ENCODE results near the gene SLAMF1. TPM values are rescaled to one million over a fixed set of nuclear protein-coding genes. Genes with fewer than 3 reads are reported as not detected.

SLAMF1 gene
- total and polyA plus RNA-seq, 7 experiments from 2014 or later, result 14.6 to 90.3 (median 22.9) TPM

GRCh38 chr1:160669276-160669675, 22.4 kb upstream of the SLAMF1 start:
- ATAC-seq, result no peak
- peaks cover 34 to 55% (median 48%) of the 10 kb centered on the region in 7 donors for H3K4me1 Mint-ChIP-seq
- POLR2A ChIA-PET, result interaction anchor here (0.6 to 1.9 kb wide), 3 partner anchors 15 to 634 kb away, joined by 3 to 6 read pairs (median 3); partner anchors contain the start of gene SLAMF1

GRCh38 chr1:160667896-160668295, 21.1 kb upstream of the SLAMF1 start:
- Histone ChIP-seq H3K27ac (ENCODE audit: low read depth, low read length) (no peak overlapping the region), H3K4me1 (ENCODE audit: control insufficient read depth in 2 of 2, insufficient read depth in 2 of 2, low read length in 2 of 2) (peaks cover 46 to 48% of the 10 kb centered on the region in 2 donors), H3K27me3 (ENCODE audit: control insufficient read depth in 2 of 2, insufficient read depth in 2 of 2, low read length in 2 of 2) (no peaks in the 10 kb centered on the region), H3K9me3 (ENCODE audit: control insufficient read depth in 2 of 3, low read length in 3 of 3) (no peaks in the 10 kb centered on the region), H3K4me3 (ENCODE audit: low read length) (no peak overlapping the region), H3K36me3 (ENCODE audit: control insufficient read depth in 2 of 3, insufficient read depth in 3 of 3, low read length in 3 of 3) (no peaks in the 10 kb centered on the region)
- H3K27me3 Mint-ChIP-seq, result no peaks in the 10 kb centered on the region
- H3K27ac Mint-ChIP-seq, result peak overlapping the region in 2 of 9 donors; percentile 47 to 58
- peak overlapping the region in 2 of 10 donors; percentile 13 to 15 for H3K4me3 Mint-ChIP-seq
- intact Hi-C loops (cut with micrococcal nuclease), result no loop called here
- DNase-seq (no peak), ATAC-seq (no peak)
- H3K36me3 Mint-ChIP-seq, result peaks cover 0 to 24% (median 9%) of the 10 kb centered on the region in 5 donors
- CTCF ChIA-PET, result interaction anchor here (0.6 to 1.0 kb wide), 4 partner anchors 47 to 219 kb away, joined by 3 to 4 read pairs (median 3); no protein-coding TSS in a partner anchor
- POLR2A ChIA-PET, result interaction anchor here (1.2 to 1.9 kb wide), 2 partner anchors 21 to 23 kb away, joined by 5 to 6 read pairs; partner anchors contain the start of gene SLAMF1
- peaks cover 44 to 69% (median 61%) of the 10 kb centered on the region in 7 donors for H3K4me1 Mint-ChIP-seq
- peaks cover 0 to 7% (median 0%) of the 10 kb centered on the region in 11 donors for H3K9me3 Mint-ChIP-seq

More at GRCh38 chr1:160669276-160669675, 22.4 kb upstream of the SLAMF1 start:
- no peak overlapping the region for H3K4me3 ChIP-seq (ENCODE audit: low read length)
- Mint-ChIP-seq H3K27ac (no peak overlapping the region), H3K9me3 (peaks cover 0 to 6% (median 0%) of the 10 kb centered on the region in 11 donors), H3K4me3 (no peak overlapping the region), H3K36me3 (peaks cover 0 to 22% (median 9%) of the 10 kb centered on the region in 5 donors), H3K27me3 (no peaks in the 10 kb centered on the region)
- H3K36me3 ChIP-seq (ENCODE audit: control insufficient read depth in 2 of 3, insufficient read depth in 3 of 3, low read length in 3 of 3), result no peaks in the 10 kb centered on the region
- H3K4me1 ChIP-seq (ENCODE audit: control insufficient read depth in 2 of 2, insufficient read depth in 2 of 2, low read length in 2 of 2), result peaks cover 46 to 48% of the 10 kb centered on the region in 2 donors
- H3K27ac ChIP-seq (ENCODE audit: low read depth, low read length), result no peak overlapping the region
- H3K27me3 ChIP-seq (ENCODE audit: control insufficient read depth in 2 of 2, insufficient read depth in 2 of 2, low read length in 2 of 2), result no peaks in the 10 kb centered on the region
- no peak for DNase-seq
- H3K9me3 ChIP-seq (ENCODE audit: control insufficient read depth in 2 of 3, low read length in 3 of 3), result no peaks in the 10 kb centered on the region
- CTCF ChIA-PET, result interaction anchor here (1.0 kb wide), 1 partner anchor 56 kb away, joined by 3 read pairs; no protein-coding TSS in a partner anchor
- intact Hi-C loops (cut with micrococcal nuclease), result no loop called here

- peak overlapping the region; percentile 22 for H3K4me3 ChIP-seq (ENCODE audit: low read length)
- no peak for DNase-seq
- Mint-ChIP-seq H3K9me3 (peaks cover 0 to 7% (median 0%) of the 10 kb centered on the region in 11 donors), H3K36me3 (peaks cover 0 to 30% (median 8%) of the 10 kb centered on the region in 5 donors), H3K4me3 (peak overlapping the region in 9 of 10 donors; percentile 42 to 87 (median 74)), H3K27me3 (no peaks in the 10 kb centered on the region), H3K4me1 (peaks cover 53 to 82% (median 75%) of the 10 kb centered on the region in 7 donors), H3K27ac (peak overlapping the region; percentile 77 to 96 (median 89))
- peaks cover 43 to 49% of the 10 kb centered on the region in 2 donors for H3K4me1 ChIP-seq (ENCODE audit: control insufficient read depth in 2 of 2, insufficient read depth in 2 of 2, low read length in 2 of 2)
- ATAC-seq, result no peak
- H3K27ac ChIP-seq (ENCODE audit: low read depth, low read length), result no peak overlapping the region
- no peaks in the 10 kb centered on the region for H3K36me3 ChIP-seq (ENCODE audit: control insufficient read depth in 2 of 3, insufficient read depth in 3 of 3, low read length in 3 of 3)
- ChIA-PET CTCF (interaction anchor here (1.0 to 2.7 kb wide), 4 partner anchors 9 to 61 kb away, joined by 3 to 15 read pairs (median 4); no protein-coding TSS in a partner anchor), POLR2A (interaction anchor here (0.6 to 3.5 kb wide), 5 partner anchors 9 to 52 kb away, joined by 3 to 22 read pairs (median 3); partner anchors contain the start of gene SLAMF1)
- H3K9me3 ChIP-seq (ENCODE audit: control insufficient read depth in 2 of 3, low read length in 3 of 3), result no peaks in the 10 kb centered on the region
- no peaks in the 10 kb centered on the region for H3K27me3 ChIP-seq (ENCODE audit: control insufficient read depth in 2 of 2, insufficient read depth in 2 of 2, low read length in 2 of 2)
- intact Hi-C loops (cut with micrococcal nuclease), result no loop called here
Measured at GRCh38 chr1:160666079-160666442, 19.2 kb upstream of the SLAMF1 start.

- CTCF ChIA-PET, result interaction anchor here (0.5 to 2.7 kb wide), 6 partner anchors 9 to 556 kb away, joined by 3 to 15 read pairs (median 4); no protein-coding TSS in a partner anchor
- Histone ChIP-seq H3K4me1 (ENCODE audit: control insufficient read depth in 2 of 2, insufficient read depth in 2 of 2, low read length in 2 of 2) (peaks cover 43 to 49% of the 10 kb centered on the region in 2 donors), H3K36me3 (ENCODE audit: control insufficient read depth in 2 of 3, insufficient read depth in 3 of 3, low read length in 3 of 3) (no peaks in the 10 kb centered on the region), H3K27ac (ENCODE audit: low read depth, low read length) (peak overlapping the region; percentile 10), H3K27me3 (ENCODE audit: control insufficient read depth in 2 of 2, insufficient read depth in 2 of 2, low read length in 2 of 2) (no peaks in the 10 kb centered on the region), H3K9me3 (ENCODE audit: control insufficient read depth in 2 of 3, low read length in 3 of 3) (no peaks in the 10 kb centered on the region), H3K4me3 (ENCODE audit: low read length) (peak overlapping the region; percentile 22)
- no peak for DNase-seq
- Mint-ChIP-seq H3K9me3 (peaks cover 0 to 5% (median 0%) of the 10 kb centered on the region in 11 donors), H3K4me1 (peaks cover 52 to 80% (median 70%) of the 10 kb centered on the region in 7 donors), H3K36me3 (peaks cover 0 to 29% (median 4%) of the 10 kb centered on the region in 5 donors), H3K4me3 (peak overlapping the region; percentile 9 to 87 (median 72)), H3K27ac (peak overlapping the region; percentile 77 to 96 (median 89)), H3K27me3 (no peaks in the 10 kb centered on the region)
- POLR2A ChIA-PET, result interaction anchor here (0.6 to 4.0 kb wide), 12 partner anchors 8 to 131 kb away, joined by 3 to 24 read pairs (median 4); partner anchors contain the start of genes LY9 and SLAMF1
- ATAC-seq, result peak; percentile 64
- intact Hi-C loops (cut with micrococcal nuclease), result loop anchor here (1.0 to 2.0 kb wide), 2 partner anchors 8 to 27 kb away; no protein-coding TSS in a partner anchor
Measured at GRCh38 chr1:160665330-160666078, 18.7 kb upstream of the SLAMF1 start.

DNA sequence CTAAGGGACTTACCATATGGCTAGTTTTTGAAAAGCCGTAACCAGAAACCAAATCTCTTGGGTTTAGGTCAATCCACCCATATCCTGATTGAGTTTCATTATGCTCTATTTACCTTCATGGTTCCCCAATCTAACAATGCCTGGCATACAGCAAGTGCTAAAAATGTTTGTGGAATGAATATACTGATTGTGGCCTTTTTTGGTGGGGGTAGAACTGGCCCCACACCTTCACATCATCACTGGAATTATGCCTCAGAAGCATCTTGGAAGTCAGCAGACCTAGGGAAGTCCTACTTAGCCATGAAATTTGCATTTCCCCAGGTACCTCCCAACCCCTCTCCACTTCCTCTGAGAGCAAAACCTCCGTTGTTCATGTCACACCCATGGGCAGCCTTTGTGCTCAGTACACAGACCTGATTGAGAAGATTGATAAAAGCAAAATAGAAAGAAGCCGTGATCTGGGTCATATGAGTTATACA, 17.8 kb upstream of the SLAMF1 start:
- H3K9me3 Mint-ChIP-seq, result peaks cover 0 to 10% (median 0%) of the 10 kb centered on the region in 11 donors
- Histone ChIP-seq H3K4me3 (ENCODE audit: low read length) (peak overlapping the region; percentile 22), H3K9me3 (ENCODE audit: control insufficient read depth in 2 of 3, low read length in 3 of 3) (no peaks in the 10 kb centered on the region), H3K27ac (ENCODE audit: low read depth, low read length) (peak overlapping the region; percentile 10), H3K4me1 (ENCODE audit: control insufficient read depth in 2 of 2, insufficient read depth in 2 of 2, low read length in 2 of 2) (peaks cover 44 to 49% of the 10 kb centered on the region in 2 donors), H3K36me3 (ENCODE audit: control insufficient read depth in 2 of 3, insufficient read depth in 3 of 3, low read length in 3 of 3) (no peaks in the 10 kb centered on the region), H3K27me3 (ENCODE audit: control insufficient read depth in 2 of 2, insufficient read depth in 2 of 2, low read length in 2 of 2) (no peaks in the 10 kb centered on the region)
- DNase-seq (peak in 4 of 9 donors; percentile 44 to 59 (median 46)), ATAC-seq (peak; percentile 84)
- peak overlapping the region; percentile 77 to 96 (median 89) for H3K27ac Mint-ChIP-seq
- no peaks in the 10 kb centered on the region for H3K27me3 Mint-ChIP-seq
- POLR2A ChIA-PET, result interaction anchor here (0.6 to 4.0 kb wide), 11 partner anchors 9 to 132 kb away, joined by 3 to 24 read pairs (median 4); partner anchors contain the start of genes LY9 and SLAMF1
- H3K4me3 Mint-ChIP-seq, result peak overlapping the region; percentile 53 to 87 (median 76)
- intact Hi-C loops (cut with micrococcal nuclease), result loop anchor here (1.0 to 2.0 kb wide), 4 partner anchors 9 to 37 kb away; partner anchors contain the start of gene SLAMF1 (in 1 of the 2)
- peaks cover 0 to 31% (median under 1%) of the 10 kb centered on the region in 5 donors for H3K36me3 Mint-ChIP-seq
- CTCF ChIA-PET, result interaction anchor here (0.5 to 2.7 kb wide), 5 partner anchors 10 to 332 kb away, joined by 4 to 15 read pairs (median 5); no protein-coding TSS in a partner anchor
- peaks cover 52 to 84% (median 71%) of the 10 kb centered on the region in 7 donors for H3K4me1 Mint-ChIP-seq

- Histone ChIP-seq H3K36me3 (ENCODE audit: control insufficient read depth in 2 of 3, insufficient read depth in 3 of 3, low read length in 3 of 3) (no peaks in the 10 kb centered on the region), H3K27me3 (ENCODE audit: control insufficient read depth in 2 of 2, insufficient read depth in 2 of 2, low read length in 2 of 2) (no peaks in the 10 kb centered on the region), H3K9me3 (ENCODE audit: control insufficient read depth in 2 of 3, low read length in 3 of 3) (no peaks in the 10 kb centered on the region), H3K4me3 (ENCODE audit: low read length) (no peak overlapping the region), H3K27ac (ENCODE audit: low read depth, low read length) (no peak overlapping the region), H3K4me1 (ENCODE audit: control insufficient read depth in 2 of 2, insufficient read depth in 2 of 2, low read length in 2 of 2) (peaks cover 49 to 61% of the 10 kb centered on the region in 2 donors)
- ATAC-seq (no peak), DNase-seq (no peak)
- ChIA-PET POLR2A (interaction anchor here (0.7 to 6.4 kb wide), 10 partner anchors 11 to 401 kb away, joined by 3 to 63 read pairs (median 4); partner anchors contain the start of genes DCAF8, ITLN2 and SLAMF1), CTCF (interaction anchor here (0.5 to 2.2 kb wide), 8 partner anchors 11 to 231 kb away, joined by 3 to 4 read pairs (median 3); no protein-coding TSS in a partner anchor)
- Mint-ChIP-seq H3K27me3 (no peaks in the 10 kb centered on the region), H3K9me3 (peaks cover 0 to 10% (median 0%) of the 10 kb centered on the region in 11 donors), H3K4me1 (peaks cover 59 to 99% (median 87%) of the 10 kb centered on the region in 7 donors), H3K36me3 (peaks cover 0 to 32% (median 0%) of the 10 kb centered on the region in 5 donors), H3K27ac (peak overlapping the region in 8 of 9 donors; percentile 2 to 84 (median 50)), H3K4me3 (peak overlapping the region in 9 of 10 donors; percentile 26 to 82 (median 51))
- intact Hi-C loops (cut with micrococcal nuclease), result no loop called here
Measured at GRCh38 chr1:160662910-160663309, 16.1 kb upstream of the SLAMF1 start.
